Measurements from ENCODE around the gene KAZN. TPM values are rescaled to one million over a fixed set of nuclear protein-coding genes. Genes with fewer than 3 reads are reported as not detected.

KAZN gene
- total RNA-seq, 4 donors from 2014 or later: 9.2 to 30.6 (median 21.2) TPM

GRCh38 chr1:14910984-14911721, 312.7 kb downstream of the KAZN start:
- ATAC-seq (ENCODE audit: low FRiP score) (no peak), DNase-seq (ENCODE audit: low spot score) (no peak)
- TF ChIP-seq CTCF (IDR thresholded peaks at IDR 0.05): no peak

- no peak for DNase-seq (ENCODE audit: low spot score)
- no peak for TF ChIP-seq CTCF (IDR thresholded peaks at IDR 0.05)
- ATAC-seq (ENCODE audit: low FRiP score): no peak
These were observed 314.5 kb downstream of the KAZN start for GRCh38 chr1:14912839-14913481.

GRCh38 chr1:14913482-14914177, 315.1 kb downstream of the KAZN start:
- no peak for ATAC-seq (ENCODE audit: low FRiP score)
- TF ChIP-seq CTCF (IDR thresholded peaks at IDR 0.05): no peak
- no peak for DNase-seq (ENCODE audit: low spot score)

- ATAC-seq (ENCODE audit: low FRiP score) (no peak), DNase-seq (ENCODE audit: low spot score) (no peak)
- TF ChIP-seq CTCF (IDR thresholded peaks at IDR 0.05): no peak
These were observed 316.0 kb downstream of the KAZN start for GRCh38 chr1:14914351-14914988.

- ATAC-seq (ENCODE audit: low FRiP score): no peak
- peak; percentile 61 for DNase-seq (ENCODE audit: low spot score)
- peak in 2 of 3 donors; percentile 19 to 43 for TF ChIP-seq CTCF (IDR thresholded peaks at IDR 0.05)
These were observed 317.0 kb downstream of the KAZN start for GRCh38 chr1:14915356-14916054.

- no peak for ATAC-seq (ENCODE audit: low FRiP score)
- TF ChIP-seq CTCF (IDR thresholded peaks at IDR 0.05): no peak
- DNase-seq (ENCODE audit: low spot score): no peak
These were observed 320.8 kb downstream of the KAZN start for GRCh38 chr1:14919289-14919688.

Measured in omental fat pad (tissue), 4 donors.